ENCODE data around the gene UQCR10. TPM values are rescaled to one million over a fixed set of nuclear protein-coding genes. Genes with fewer than 3 reads are reported as not detected.

The UQCR10 gene
- total RNA-seq, 1 donor from 2014 or later, result 59.2 TPM

DNA sequence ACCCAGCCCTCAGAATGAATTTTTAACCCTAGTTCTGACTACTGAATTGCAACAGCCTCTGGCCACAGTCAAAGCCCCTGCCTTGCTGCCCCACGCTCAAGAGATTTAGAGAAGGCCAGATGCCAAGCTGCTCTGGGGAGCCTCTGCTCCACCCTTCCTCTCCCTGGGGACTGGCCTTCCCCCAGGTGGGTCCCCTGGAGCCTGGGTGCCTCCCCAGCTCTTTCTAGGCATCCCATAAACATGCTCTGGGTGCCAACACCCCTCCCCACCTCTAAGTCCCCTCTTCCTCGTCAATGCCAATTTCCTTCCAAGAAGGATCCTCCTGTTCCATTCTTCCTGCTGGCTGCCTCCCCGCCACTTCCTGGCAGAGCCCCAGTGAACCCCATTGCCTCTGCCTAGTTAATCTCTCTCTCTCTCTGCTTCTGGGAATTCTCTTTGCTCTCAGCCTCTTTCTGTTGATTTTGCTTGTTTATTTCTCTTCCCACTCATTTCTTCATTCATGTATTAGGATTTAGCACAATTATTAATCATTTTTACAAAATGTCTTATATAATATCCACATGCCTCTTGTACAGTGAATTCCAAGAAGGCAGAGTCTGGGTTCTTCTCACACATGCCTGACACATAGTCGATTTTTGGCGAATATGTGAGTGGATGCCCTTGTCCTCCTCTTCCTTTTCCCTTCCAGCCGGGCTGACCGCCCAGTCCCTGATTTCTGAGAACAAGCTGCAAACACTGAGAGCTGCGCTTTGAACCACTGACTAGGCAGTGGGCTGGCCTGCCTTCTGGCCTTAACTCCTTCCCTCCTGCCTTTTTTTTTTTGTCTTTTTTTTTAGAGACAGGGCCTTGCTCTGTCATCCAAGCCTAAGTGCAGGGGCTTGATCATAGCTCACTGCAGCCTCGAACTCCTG, 17.5 kb downstream of the UQCR10 start:
- Mint-ChIP-seq H3K27me3 (ENCODE audit: low read depth) (no peaks in the 10 kb centered on the region), H3K9me3 (ENCODE audit: low read depth) (no peaks in the 10 kb centered on the region), H3K4me1 (ENCODE audit: low read depth) (peaks cover 16% of the 10 kb centered on the region), H3K36me3 (ENCODE audit: low read depth) (peaks cover 16% of the 10 kb centered on the region), H3K4me3 (ENCODE audit: unreplicated experiment) (no peak overlapping the region), H3K27ac (ENCODE audit: unreplicated experiment) (no peak overlapping the region)
- TF ChIP-seq, protein P1, sequence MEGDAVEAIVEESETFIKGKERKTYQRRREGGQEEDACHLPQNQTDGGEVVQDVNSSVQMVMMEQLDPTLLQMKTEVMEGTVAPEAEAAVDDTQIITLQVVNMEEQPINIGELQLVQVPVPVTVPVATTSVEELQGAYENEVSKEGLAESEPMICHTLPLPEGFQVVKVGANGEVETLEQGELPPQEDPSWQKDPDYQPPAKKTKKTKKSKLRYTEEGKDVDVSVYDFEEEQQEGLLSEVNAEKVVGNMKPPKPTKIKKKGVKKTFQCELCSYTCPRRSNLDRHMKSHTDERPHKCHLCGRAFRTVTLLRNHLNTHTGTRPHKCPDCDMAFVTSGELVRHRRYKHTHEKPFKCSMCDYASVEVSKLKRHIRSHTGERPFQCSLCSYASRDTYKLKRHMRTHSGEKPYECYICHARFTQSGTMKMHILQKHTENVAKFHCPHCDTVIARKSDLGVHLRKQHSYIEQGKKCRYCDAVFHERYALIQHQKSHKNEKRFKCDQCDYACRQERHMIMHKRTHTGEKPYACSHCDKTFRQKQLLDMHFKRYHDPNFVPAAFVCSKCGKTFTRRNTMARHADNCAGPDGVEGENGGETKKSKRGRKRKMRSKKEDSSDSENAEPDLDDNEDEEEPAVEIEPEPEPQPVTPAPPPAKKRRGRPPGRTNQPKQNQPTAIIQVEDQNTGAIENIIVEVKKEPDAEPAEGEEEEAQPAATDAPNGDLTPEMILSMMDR (IDR thresholded peaks at IDR 0.05), result no peak
- no peak for DNase-seq (ENCODE audit: low spot score)

DNA sequence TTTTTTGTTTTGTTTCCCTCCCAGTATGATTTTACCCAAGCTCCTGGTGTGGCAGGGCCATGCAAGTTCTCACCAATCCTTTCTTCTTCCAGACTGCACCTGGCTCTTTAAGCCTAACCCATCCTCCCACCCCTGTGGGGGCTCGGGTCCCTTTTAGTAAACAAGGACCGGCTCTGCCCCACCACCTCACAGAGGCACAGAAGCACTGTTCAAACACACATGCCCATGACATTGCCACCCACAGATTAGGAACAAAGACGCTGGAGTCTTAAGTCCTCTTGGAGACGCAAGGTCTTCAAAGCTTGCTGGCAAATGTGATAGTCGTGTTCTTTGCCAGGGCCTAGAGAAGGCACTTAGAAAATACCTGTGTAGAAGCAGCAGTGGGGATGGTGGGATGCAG, 18.9 kb downstream of the UQCR10 start:
- Mint-ChIP-seq H3K9me3 (ENCODE audit: low read depth) (no peaks in the 10 kb centered on the region), H3K27ac (ENCODE audit: unreplicated experiment) (no peak overlapping the region), H3K27me3 (ENCODE audit: low read depth) (no peaks in the 10 kb centered on the region), H3K4me3 (ENCODE audit: unreplicated experiment) (no peak overlapping the region), H3K36me3 (ENCODE audit: low read depth) (peaks cover 20% of the 10 kb centered on the region), H3K4me1 (ENCODE audit: low read depth) (peaks cover 8% of the 10 kb centered on the region)
- DNase-seq (ENCODE audit: low spot score), result no peak
- TF ChIP-seq, protein P1 (IDR thresholded peaks at IDR 0.05), result no peak

DNA sequence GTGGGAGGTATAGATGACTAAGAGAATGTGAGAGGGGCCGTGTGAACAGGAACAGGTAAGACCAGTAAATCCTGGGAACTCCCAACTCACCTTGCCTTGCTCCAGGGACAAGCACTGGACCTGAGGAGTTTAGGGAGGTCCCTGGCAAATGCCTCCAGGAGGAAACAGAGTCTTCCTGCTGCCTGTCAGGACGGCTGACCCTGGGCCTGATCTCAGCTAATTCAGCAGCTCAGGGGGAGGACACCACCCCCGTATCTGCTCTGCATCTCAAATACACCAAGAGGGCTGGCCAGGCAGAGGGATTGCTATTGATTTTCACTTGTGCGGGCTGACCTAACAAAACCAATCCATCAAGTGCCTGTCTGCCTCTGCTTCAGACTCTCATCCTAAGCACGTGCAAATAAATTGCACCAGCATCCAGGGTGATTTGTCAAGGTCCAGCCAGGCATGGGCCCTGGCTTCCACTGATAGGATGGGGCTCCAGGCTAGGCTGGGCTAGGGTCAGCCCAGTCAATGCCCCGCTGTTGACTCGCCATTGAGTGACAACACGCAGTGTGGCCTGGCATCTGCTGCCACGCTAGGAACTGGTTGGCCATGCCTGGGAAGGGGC, 20.3 kb downstream of the UQCR10 start:
- TF ChIP-seq, protein P1 (IDR thresholded peaks at IDR 0.05), result no peak
- H3K4me3 Mint-ChIP-seq (ENCODE audit: unreplicated experiment), result no peak overlapping the region

DNA sequence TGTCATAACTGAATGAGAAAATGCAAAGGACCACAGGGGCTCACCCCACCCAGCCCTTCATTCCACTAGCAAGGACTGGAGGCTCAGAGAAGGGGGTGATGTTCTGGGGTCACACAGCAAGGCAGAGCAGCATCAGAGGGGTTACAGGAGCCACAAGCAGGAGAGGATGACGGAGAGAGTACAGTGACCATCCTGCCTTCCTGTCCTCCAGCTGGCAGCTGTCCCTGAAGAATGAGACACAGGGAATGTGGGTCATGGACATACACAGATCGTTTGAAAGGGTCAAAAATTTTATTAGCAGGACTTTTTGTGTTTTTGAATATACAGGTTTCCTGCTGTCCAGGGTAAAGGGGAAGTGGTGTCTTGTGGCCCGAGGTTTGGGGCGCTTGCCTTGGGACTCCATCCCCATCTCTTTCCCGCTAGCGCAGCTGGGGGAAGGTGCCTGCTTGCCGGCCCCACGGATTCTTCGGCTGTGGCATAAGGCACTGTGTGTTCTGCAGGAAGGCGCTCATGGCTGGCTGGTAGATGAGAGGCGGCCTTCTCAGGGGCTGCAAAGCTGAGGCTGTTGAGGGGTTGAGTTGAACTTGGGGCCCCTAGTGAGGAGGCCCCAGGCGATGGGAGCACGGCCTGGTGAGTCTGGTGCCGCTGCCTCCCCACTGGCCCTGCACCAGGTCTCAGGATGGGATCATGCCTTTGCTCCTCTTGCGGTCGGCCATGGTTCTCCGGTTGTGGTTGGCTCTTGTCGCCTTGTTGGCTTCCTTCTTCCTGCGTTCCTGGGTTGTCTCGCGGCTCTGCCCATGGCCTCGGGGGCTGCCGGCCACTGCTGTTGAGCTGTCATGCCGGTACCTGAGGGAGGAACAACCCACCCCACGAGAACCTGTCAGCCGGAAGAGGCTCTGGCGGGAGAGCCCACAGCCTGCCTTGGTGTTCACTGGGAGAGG, 21.4 kb downstream of the UQCR10 start:
- H3K27ac Mint-ChIP-seq (ENCODE audit: unreplicated experiment), result no peak overlapping the region
- no peaks in the 10 kb centered on the region for H3K27me3 Mint-ChIP-seq (ENCODE audit: low read depth)

More for the DNA sequence above, 20.3 kb downstream of the UQCR10 start:
- H3K9me3 Mint-ChIP-seq (ENCODE audit: low read depth), result no peaks in the 10 kb centered on the region
- H3K36me3 Mint-ChIP-seq (ENCODE audit: low read depth), result peaks cover 23% of the 10 kb centered on the region
- DNase-seq (ENCODE audit: low spot score), result no peak
- no peak overlapping the region for H3K27ac Mint-ChIP-seq (ENCODE audit: unreplicated experiment)
- no peaks in the 10 kb centered on the region for H3K4me1 Mint-ChIP-seq (ENCODE audit: low read depth)
- no peaks in the 10 kb centered on the region for H3K27me3 Mint-ChIP-seq (ENCODE audit: low read depth)

More for the DNA sequence above, 21.4 kb downstream of the UQCR10 start:
- Mint-ChIP-seq H3K4me3 (ENCODE audit: unreplicated experiment) (no peak overlapping the region), H3K36me3 (ENCODE audit: low read depth) (peaks cover 28% of the 10 kb centered on the region), H3K4me1 (ENCODE audit: low read depth) (no peaks in the 10 kb centered on the region), H3K9me3 (ENCODE audit: low read depth) (no peaks in the 10 kb centered on the region)
- TF ChIP-seq, protein P1 (IDR thresholded peaks at IDR 0.05), result no peak
- no peak for DNase-seq (ENCODE audit: low spot score)

Data from chondrocyte (in vitro differentiated cells).